Measurements from ENCODE around the gene ARVCF.

- TF ChIP-seq POLR2AphosphoS5 (IDR thresholded peaks at IDR 0.05) (no peak), CTCF (IDR thresholded peaks at IDR 0.05) (no peak)
These were observed 35.3 kb downstream of the ARVCF start for GRCh38 chr22:19981171-19981960.
